PC-3 (cell line): ENCODE data around the gene NPR3. TPM values are rescaled to one million over a fixed set of nuclear protein-coding genes. Genes with fewer than 3 reads are reported as not detected.

Experiments
- ATAC-seq: fragments of 200-7000 bp; cut with Tn5 transposase; 2 replicates; pipeline ENCODE4 v1.9.1; 2020; ENCODE audit warnings: mild to moderate bottlenecking, moderate library complexity
- BruUV-seq: library from RNA; stranded (reverse); fragments of 400-500 nt; replicated peaks from 2 replicates; lab custom pipeline; 2021; lab: Mats Ljungman, UMichigan
- CTCF ChIA-PET: fragments of 300-600 bp; sonication (Branson Sonifier 250); formaldehyde crosslinking; loops from one replicate; lab custom pipeline; 2022; ENCODE audit warnings: antibody characterized with exemption; lab: Charles Lee
- POLR2A ChIA-PET: fragments of 300-600 bp; sonication (Branson Sonifier 250); formaldehyde crosslinking; loops from one replicate; lab custom pipeline; 2022; ENCODE audit warnings: antibody characterized with exemption; ENCODE audit not compliant: unreplicated experiment; lab: Charles Lee
- DNase-seq: peaks from one replicate; pipeline ENCODE4 v3.0.0-alpha.2; 2015
- H2AFZ ChIP-seq: fragments of 300-600 bp; sonication (generic); 2 replicates; pipeline ENCODE4 v1.6.0; 2016; ENCODE audit warnings: antibody characterized with exemption, low read length
- H3F3A ChIP-seq: fragments of 300-600 bp; sonication (generic); one replicate; pipeline ENCODE4 v1.6.0; 2017; ENCODE audit warnings: antibody characterized with exemption, low read length, control low read depth, mild to moderate bottlenecking; ENCODE audit not compliant: unreplicated experiment
- H3K27ac ChIP-seq: fragments of 300-600 bp; sonication (generic); 2 replicates; pipeline ENCODE4 v1.5.1; 2016; ENCODE audit warnings: mild to moderate bottlenecking, low read length
- H3K27me3 ChIP-seq: fragments of 300-600 bp; sonication (generic); 2 replicates; pipeline ENCODE4 v1.6.1; 2016; ENCODE audit warnings: low read length, mixed read lengths
- H3K36me3 ChIP-seq: fragments of 300-600 bp; sonication (generic); 2 replicates; pipeline ENCODE4 v1.6.1; 2016; ENCODE audit warnings: low read depth, mixed run types, low read length, mixed read lengths
- H3K4me1 ChIP-seq: fragments of 300-600 bp; sonication (generic); 2 replicates; pipeline ENCODE4 v1.5.1; 2016; ENCODE audit warnings: low read length; ENCODE audit not compliant: insufficient read depth
- H3K4me2 ChIP-seq: fragments of 300-600 bp; sonication (generic); 2 replicates; pipeline ENCODE4 v1.6.0; 2016; ENCODE audit warnings: low read length
- H3K4me3 ChIP-seq: fragments of 300-600 bp; sonication (generic); 2 replicates; pipeline ENCODE4 v1.5.1; 2016; ENCODE audit warnings: mild to moderate bottlenecking, low read length, mixed read lengths
- H3K79me2 ChIP-seq: fragments of 300-600 bp; sonication (generic); 2 replicates; pipeline ENCODE4 v1.6.1; 2017; ENCODE audit warnings: low read length, mixed read lengths
- H3K9ac ChIP-seq: fragments of 300-600 bp; sonication (generic); 2 replicates; pipeline ENCODE4 v1.6.0; 2016; ENCODE audit warnings: mild to moderate bottlenecking, low read length
- H3K9me2 ChIP-seq: fragments of 300-600 bp; sonication (generic); replicated peaks from 2 replicates; pipeline ENCODE4 v1.6.1; 2016; ENCODE audit warnings: mixed run types, low read length, mixed read lengths
- H3K9me3 ChIP-seq: fragments of 300-600 bp; sonication (generic); 2 replicates; pipeline ENCODE4 v1.6.1; 2016; ENCODE audit warnings: low read length, mixed read lengths
- H4K20me1 ChIP-seq: fragments of 300-600 bp; sonication (generic); 2 replicates; pipeline ENCODE4 v1.6.1; 2016; ENCODE audit warnings: low read length, mixed read lengths
- EZH2 ChIP-seq: fragments of 300-600 bp; sonication (generic); IDR thresholded peaks from one replicate; pipeline ENCODE4 v1.6.1; 2017; ENCODE audit warnings: antibody characterized with exemption, mild to moderate bottlenecking, low read length; ENCODE audit not compliant: unreplicated experiment
- EZH2phosphoT487 ChIP-seq: fragments of 300-600 bp; sonication (generic); IDR thresholded peaks from 2 replicates; pipeline ENCODE4 v1.6.1; 2018; ENCODE audit warnings: mild to moderate bottlenecking, antibody characterized with exemption, low read length, borderline replicate concordance
- intact Hi-C: fragments of 100-400 bp; cut with micrococcal nuclease; formaldehyde crosslinking; loops from 2 replicates; pipeline ENCODE4 v1.9.0; 2023
- total RNA-seq: library from RNA; depleted of rRNA; stranded (reverse); fragments of >200 nt; gene quantifications from 2 replicates; pipeline ENCODE4 v1.2.3, GENCODE V29; 2014
- TF ChIP-seq, protein P1 (sequence below): fragments of 300-600 bp; sonication (generic); conservative IDR thresholded peaks from 2 replicates; pipeline ENCODE4 v1.5.1; 2017; ENCODE audit warnings: antibody characterized with exemption, low read depth, mild to moderate bottlenecking, low read length

Gene NPR3
- total RNA-seq, 1 experiment from 2014 or later, result 3.9 TPM

- Histone ChIP-seq H4K20me1 (no peaks in the 10 kb centered on the region), H3K9me3 (no peaks in the 10 kb centered on the region), H3K27ac (no peak overlapping the region), H3K4me2 (peak overlapping the region; percentile 99), H3K36me3 (no peaks in the 10 kb centered on the region), H3K4me3 (peak overlapping the region; percentile 69), H2AFZ (peak overlapping the region; percentile 88), H3K4me1 (peaks cover 43% of the 10 kb centered on the region), H3K27me3 (peaks cover 16% of the 10 kb centered on the region), H3F3A (no peaks in the 10 kb centered on the region), H3K9ac (peak overlapping the region; percentile 69), H3K9me2 (no peaks in the 10 kb centered on the region), H3K79me2 (no peaks in the 10 kb centered on the region)
- DNase-seq, result peak; percentile 41
- intact Hi-C loops, result loop anchor here (2.0 to 5.0 kb wide), 2 partner anchors 95 to 151 kb away; no protein-coding TSS in a partner anchor
- no TSS peak for BruUV-seq
- ChIA-PET POLR2A (no interaction called here), CTCF (no interaction called here)
- no peak for TF ChIP-seq EZH2
- TF ChIP-seq, protein P1, sequence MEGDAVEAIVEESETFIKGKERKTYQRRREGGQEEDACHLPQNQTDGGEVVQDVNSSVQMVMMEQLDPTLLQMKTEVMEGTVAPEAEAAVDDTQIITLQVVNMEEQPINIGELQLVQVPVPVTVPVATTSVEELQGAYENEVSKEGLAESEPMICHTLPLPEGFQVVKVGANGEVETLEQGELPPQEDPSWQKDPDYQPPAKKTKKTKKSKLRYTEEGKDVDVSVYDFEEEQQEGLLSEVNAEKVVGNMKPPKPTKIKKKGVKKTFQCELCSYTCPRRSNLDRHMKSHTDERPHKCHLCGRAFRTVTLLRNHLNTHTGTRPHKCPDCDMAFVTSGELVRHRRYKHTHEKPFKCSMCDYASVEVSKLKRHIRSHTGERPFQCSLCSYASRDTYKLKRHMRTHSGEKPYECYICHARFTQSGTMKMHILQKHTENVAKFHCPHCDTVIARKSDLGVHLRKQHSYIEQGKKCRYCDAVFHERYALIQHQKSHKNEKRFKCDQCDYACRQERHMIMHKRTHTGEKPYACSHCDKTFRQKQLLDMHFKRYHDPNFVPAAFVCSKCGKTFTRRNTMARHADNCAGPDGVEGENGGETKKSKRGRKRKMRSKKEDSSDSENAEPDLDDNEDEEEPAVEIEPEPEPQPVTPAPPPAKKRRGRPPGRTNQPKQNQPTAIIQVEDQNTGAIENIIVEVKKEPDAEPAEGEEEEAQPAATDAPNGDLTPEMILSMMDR, result 0 out of 2 replicates have a peak, but pooled peaks have one; percentile 7
- peak; percentile 18 for ATAC-seq
Measured at GRCh38 chr5:32711681-32712480, 760 bp downstream of the NPR3 start.

GRCh38 chr5:32712481-32713360 lies 1.6 kb downstream of the NPR3 start:
- Histone ChIP-seq H3K4me3 (peak overlapping the region; percentile 69), H3K36me3 (no peaks in the 10 kb centered on the region), H4K20me1 (no peaks in the 10 kb centered on the region), H3K9me3 (no peaks in the 10 kb centered on the region), H3K9ac (peak overlapping the region; percentile 69), H3K27me3 (peaks cover 16% of the 10 kb centered on the region), H2AFZ (peak overlapping the region; percentile 88), H3K9me2 (no peaks in the 10 kb centered on the region), H3K27ac (no peak overlapping the region), H3K4me1 (peaks cover 43% of the 10 kb centered on the region), H3K4me2 (peak overlapping the region; percentile 99), H3K79me2 (no peaks in the 10 kb centered on the region), H3F3A (no peaks in the 10 kb centered on the region)
- TF ChIP-seq, protein P1, result peak; percentile 27; the same call in 1 of the 2 replicates
- TF ChIP-seq EZH2phosphoT487, result no peak
- DNase-seq (peak; percentile 15), ATAC-seq (no peak)
- intact Hi-C loops, result loop anchor here (2.0 to 5.0 kb wide), 2 partner anchors 95 to 150 kb away; no protein-coding TSS in a partner anchor
- ChIA-PET POLR2A (no interaction called here), CTCF (interaction anchor here (0.6 kb wide), 1 partner anchor 585 kb away, joined by 4 read pairs; no protein-coding TSS in a partner anchor)
- no TSS peak for BruUV-seq
